IgD-negative memory B cell (primary cell): ENCODE data around the gene SLX9. TPM values are rescaled to one million over a fixed set of nuclear protein-coding genes. Genes with fewer than 3 reads are reported as not detected.

Experiments used
- H3K27ac Mint-ChIP-seq, 3 donors: one replicate each; pipeline ENCODE4 v1.8.0; 2020 to 2022; ENCODE audit warnings: mild to moderate bottlenecking in 3 of 3, mixed read lengths in 3 of 3, moderate library complexity in 1 of 3
- H3K27me3 Mint-ChIP-seq: one replicate; pipeline ENCODE4 v1.8.0; 2021; ENCODE audit warnings: mixed read lengths
- H3K36me3 Mint-ChIP-seq: one replicate; pipeline ENCODE4 v1.8.0; 2020; ENCODE audit warnings: mild to moderate bottlenecking, mixed read lengths
- H3K4me1 Mint-ChIP-seq, 3 donors: one replicate each; pipeline ENCODE4 v1.8.0; 2020 to 2022; ENCODE audit warnings: mixed read lengths in 3 of 3, mild to moderate bottlenecking in 1 of 3
- H3K4me3 Mint-ChIP-seq, 4 donors: one replicate each; pipeline ENCODE4 v1.8.0; 2020 to 2022; ENCODE audit warnings: mild to moderate bottlenecking in 4 of 4, mixed read lengths in 4 of 4, moderate library complexity in 3 of 4
- H3K9me3 Mint-ChIP-seq, 3 donors: one replicate each; pipeline ENCODE4 v1.8.0; 2020 to 2021; ENCODE audit warnings: mixed read lengths in 3 of 3, mild to moderate bottlenecking in 1 of 3
- polyA plus RNA-seq: library from polyadenylated mRNA; unstranded; fragments of 300-500 nt; fragmentation: Illumina TruSeq; gene quantifications from one replicate; pipeline ENCODE4 v1.2.3, GENCODE V29; 2021

The SLX9 gene
- polyA plus RNA-seq, 1 donor from 2014 or later: 12.3 TPM

DNA sequence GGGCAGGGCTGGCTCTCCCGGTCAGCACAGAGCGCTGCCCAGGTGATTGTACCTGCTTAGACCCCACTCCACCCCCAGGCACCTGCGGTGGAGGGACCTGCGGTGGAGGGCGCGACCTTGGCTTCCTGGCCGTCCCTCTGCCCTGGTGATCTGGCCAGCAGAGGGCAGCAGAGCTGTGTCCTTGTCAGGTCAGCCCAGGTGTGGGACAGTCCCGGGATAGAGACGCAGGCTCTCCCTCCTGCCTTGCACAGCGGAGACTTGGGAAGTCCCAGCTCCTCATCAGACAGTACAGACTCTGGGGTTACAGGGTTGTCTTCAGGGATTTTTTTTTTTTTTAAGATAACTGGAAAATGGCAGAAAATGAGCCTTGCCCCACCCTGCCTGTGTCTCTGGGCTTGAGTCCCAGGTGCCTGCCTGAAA lies 10.0 kb downstream of the SLX9 start:
- H3K27ac Mint-ChIP-seq: no peak overlapping the region
- peak overlapping the region in 1 of 4 donors; percentile 78 for H3K4me3 Mint-ChIP-seq
- peaks cover 2% of the 10 kb centered on the region for H3K36me3 Mint-ChIP-seq
- H3K27me3 Mint-ChIP-seq: no peaks in the 10 kb centered on the region
- H3K9me3 Mint-ChIP-seq: no peaks in the 10 kb centered on the region
- peaks cover 6 to 16% (median 15%) of the 10 kb centered on the region in 3 donors for H3K4me1 Mint-ChIP-seq

DNA sequence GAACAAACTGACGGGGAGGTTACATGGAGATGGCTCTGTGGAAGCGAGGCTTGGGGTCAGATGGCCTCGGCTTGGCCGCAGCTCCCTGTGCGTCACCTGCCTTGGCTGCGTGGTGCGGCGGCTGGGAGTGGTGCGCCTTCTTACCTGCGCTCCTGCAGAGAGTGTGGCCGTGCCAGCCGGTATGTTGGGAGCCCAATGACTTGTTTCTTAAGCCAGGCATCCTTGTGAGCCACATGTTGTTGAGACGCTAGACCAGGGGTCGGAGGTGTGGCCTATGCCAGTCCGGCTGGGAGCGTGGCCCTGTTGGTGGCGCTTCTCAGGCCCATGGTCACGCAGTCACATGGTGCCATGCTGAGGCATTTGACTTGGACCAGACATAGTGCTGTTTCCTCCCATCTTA lies 10.5 kb downstream of the SLX9 start:
- Mint-ChIP-seq H3K4me3 (no peak overlapping the region), H3K4me1 (peaks cover 8 to 15% (median 14%) of the 10 kb centered on the region in 3 donors), H3K9me3 (no peaks in the 10 kb centered on the region), H3K36me3 (no peaks in the 10 kb centered on the region), H3K27ac (no peak overlapping the region), H3K27me3 (no peaks in the 10 kb centered on the region)

DNA sequence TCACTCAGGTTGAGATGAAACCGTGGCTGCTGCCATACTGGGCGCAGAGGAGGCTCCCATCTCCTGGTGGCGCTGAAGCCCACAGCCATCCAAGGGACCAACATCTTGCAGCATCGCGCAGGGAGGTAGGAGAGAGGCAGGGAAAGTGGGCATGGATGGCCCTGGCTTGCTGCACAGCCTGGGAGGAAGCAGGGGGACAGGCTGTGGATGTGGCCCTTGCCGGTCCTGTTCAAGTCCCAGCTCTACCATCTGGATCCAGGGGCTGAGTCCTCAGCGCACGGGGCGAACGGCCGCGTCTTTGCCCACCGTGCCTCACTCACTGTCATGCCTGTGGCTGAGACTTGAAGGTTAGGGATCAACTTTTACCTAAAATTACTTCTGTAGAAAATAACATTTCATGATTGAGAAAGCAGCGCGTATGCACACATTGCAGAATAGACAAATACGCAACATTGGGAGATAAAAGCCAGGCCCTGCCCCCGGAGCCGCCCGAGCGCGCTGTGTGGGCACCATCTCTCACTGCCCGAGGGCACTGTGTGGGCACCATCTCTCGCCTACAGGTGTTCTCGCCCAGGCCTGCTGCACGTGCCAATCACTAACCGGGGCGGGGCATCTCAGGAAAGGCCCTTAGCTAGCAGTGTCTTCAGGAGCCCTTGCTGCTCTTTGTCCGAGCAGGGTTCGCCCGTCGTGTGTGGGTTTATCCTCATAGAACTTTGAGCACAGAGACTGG lies 11.5 kb downstream of the SLX9 start:
- Mint-ChIP-seq H3K27me3 (no peaks in the 10 kb centered on the region), H3K9me3 (no peaks in the 10 kb centered on the region), H3K4me3 (no peak overlapping the region), H3K4me1 (peaks cover 10 to 12% (median 10%) of the 10 kb centered on the region in 3 donors), H3K27ac (no peak overlapping the region), H3K36me3 (no peaks in the 10 kb centered on the region)

DNA sequence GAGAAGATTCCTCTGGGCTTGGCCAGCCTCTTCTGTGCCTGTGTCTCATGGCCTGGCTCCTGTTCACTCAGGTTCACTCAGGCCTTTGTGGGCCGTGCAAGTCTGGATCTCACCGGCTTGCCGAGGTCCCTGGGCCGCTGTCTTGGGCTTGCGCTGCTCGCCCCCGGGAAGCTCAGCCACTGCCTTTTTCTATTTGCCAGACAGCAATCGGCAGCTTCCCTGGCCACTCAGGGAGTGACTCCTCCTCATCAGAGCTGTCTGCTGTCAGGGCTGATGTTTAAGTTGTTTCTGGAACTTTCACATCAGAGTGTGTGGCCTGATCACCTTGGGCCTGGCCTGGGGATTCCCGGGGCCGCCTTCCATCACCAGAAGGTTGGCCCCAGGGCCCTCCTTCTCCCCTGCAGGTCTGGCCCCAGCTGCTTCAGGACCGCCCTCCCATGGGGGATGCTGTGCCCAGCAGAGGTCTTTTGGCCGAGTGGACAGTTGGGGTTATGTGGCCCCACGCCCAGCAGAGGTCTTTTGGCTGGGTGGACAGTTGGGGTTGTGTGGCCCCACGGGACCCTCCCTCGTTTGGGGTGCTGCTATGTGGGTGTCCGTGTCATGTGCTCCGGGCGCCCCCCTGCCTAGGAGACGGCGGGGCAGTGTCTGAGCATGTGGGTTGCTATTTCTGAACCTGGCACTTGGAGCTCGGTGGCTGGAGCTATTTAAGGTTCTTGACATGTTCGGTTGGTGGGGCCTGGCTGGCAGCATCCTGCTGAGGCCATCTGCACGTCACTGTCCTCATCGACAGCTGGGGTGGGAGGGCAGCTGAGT lies 12.5 kb downstream of the SLX9 start:
- Mint-ChIP-seq H3K27me3 (no peaks in the 10 kb centered on the region), H3K4me3 (no peak overlapping the region), H3K36me3 (no peaks in the 10 kb centered on the region), H3K4me1 (peaks cover 8 to 12% (median 10%) of the 10 kb centered on the region in 3 donors), H3K27ac (no peak overlapping the region), H3K9me3 (no peaks in the 10 kb centered on the region)

DNA sequence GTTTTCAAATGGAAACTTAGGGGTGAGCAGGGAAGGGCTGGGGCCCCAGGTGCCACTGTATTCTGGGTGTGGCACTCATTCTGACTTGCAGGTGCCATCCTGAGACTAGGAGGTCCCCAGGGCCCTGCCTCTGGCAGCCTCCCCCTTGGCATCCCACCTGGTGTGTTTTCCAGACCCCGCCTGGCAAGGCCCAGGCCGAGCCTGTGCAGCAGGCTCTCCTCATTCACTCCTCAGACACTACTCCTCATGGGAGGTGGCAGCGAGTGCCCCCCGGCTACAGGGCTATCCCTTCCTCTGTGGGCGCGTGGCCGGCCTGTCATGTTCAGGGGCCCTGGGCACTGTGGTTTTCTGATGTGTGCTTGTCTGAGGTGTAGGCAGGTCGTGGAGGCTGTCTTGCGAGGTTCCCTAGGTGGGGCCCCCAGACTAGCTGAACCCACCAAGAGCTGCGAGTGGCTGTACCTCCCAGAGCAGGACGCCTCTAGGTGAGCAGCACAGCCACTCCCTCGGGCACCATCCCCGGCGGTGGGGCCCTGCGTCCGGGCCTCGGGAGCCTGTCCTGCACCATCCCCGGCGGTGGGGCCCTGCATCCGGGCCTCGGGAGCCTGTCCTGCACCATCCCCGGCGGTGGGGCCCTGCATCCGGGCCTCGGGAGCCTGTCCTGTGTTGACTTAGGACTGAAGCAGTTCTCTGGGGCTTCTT lies 13.2 kb downstream of the SLX9 start:
- H3K4me1 Mint-ChIP-seq: peaks cover 8 to 12% (median 10%) of the 10 kb centered on the region in 3 donors
- H3K4me3 Mint-ChIP-seq: peak overlapping the region in 1 of 4 donors; percentile 12
- H3K9me3 Mint-ChIP-seq: no peaks in the 10 kb centered on the region
- no peaks in the 10 kb centered on the region for H3K27me3 Mint-ChIP-seq
- H3K27ac Mint-ChIP-seq: no peak overlapping the region
- no peaks in the 10 kb centered on the region for H3K36me3 Mint-ChIP-seq

DNA sequence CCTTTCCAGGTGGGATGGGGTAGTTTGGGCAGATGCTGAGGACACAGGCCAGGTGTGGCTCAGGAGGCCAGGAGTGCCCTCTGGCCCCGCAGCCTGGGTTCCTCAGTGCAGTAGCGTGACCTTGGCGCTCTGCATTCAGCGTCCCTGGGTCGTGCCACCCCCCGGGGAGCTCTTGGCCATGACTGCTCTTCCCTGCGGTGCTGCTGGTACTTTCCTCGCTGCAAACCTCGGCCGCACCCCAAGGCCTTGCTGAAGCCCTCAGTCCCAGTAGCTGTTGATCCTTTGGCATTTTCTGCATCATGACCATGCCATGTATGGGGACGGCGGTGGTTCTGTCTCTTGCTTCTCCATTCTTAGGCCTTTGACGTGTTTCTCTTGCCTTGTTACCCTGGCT lies 13.8 kb downstream of the SLX9 start:
- Mint-ChIP-seq H3K27me3 (no peaks in the 10 kb centered on the region), H3K9me3 (no peaks in the 10 kb centered on the region), H3K4me1 (peaks cover 8 to 12% (median 10%) of the 10 kb centered on the region in 3 donors), H3K36me3 (no peaks in the 10 kb centered on the region), H3K4me3 (no peak overlapping the region), H3K27ac (no peak overlapping the region)

DNA sequence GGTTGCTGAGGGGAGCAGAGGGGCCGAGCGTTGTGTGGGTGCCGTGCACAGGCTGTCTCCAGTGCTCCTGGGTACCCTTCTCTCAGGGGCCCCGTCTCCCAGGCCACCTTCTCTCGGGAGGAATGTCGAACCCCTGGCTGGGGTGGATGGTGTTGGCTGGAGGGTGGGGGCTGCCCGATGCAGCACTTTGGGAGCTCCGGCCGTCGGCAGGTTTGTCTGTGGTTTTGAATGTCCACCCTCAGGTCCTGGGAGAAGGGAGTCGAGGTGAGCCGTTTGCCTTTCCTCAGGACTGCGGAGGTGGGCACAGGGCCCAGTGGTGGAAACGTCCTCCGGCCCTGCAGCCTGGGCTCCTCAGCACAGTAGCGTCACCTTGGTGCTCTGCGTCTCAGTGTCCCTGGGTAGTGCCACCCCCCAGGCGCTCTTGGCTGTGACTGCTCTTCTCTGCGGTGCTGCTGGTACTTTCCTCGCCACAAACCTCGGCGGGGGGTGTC lies 14.5 kb downstream of the SLX9 start:
- Mint-ChIP-seq H3K4me3 (no peak overlapping the region), H3K9me3 (no peaks in the 10 kb centered on the region), H3K36me3 (no peaks in the 10 kb centered on the region), H3K27me3 (no peaks in the 10 kb centered on the region), H3K4me1 (peaks cover 8 to 12% (median 10%) of the 10 kb centered on the region in 3 donors), H3K27ac (no peak overlapping the region)

DNA sequence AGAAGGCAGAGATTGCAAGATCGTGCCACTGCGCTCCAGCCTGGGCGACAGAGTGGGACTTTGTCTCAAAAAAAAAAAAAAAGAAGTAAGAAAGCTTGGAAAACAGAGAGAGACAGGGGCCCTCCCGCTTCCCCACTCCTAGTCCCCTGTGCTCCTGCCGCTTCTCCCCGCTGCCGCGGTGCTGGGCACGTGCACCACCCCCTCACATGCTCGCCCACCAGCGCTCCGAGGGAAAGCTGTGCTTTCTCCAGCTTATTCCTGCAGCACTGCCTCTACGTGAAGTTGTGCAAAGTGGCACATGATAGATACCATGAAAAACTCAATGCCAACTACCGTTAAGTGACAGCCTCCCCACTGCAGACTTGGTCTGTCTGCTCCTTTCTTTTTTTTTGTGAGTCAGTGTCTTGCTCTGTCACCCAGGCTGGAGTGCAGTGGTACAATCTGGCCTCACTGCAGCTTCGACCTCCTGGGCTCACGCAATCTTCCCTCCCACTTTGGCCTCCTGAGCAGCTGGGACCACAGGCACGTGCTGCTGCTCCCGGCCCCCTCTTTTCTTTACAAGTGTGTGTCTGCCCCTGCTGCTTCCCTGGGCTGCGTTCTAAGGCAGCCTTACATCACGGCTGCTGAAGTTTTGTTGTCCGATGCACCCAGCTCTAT lies 15.4 kb downstream of the SLX9 start:
- H3K9me3 Mint-ChIP-seq: no peaks in the 10 kb centered on the region
- no peaks in the 10 kb centered on the region for H3K27me3 Mint-ChIP-seq
- no peak overlapping the region for H3K27ac Mint-ChIP-seq
- no peak overlapping the region for H3K4me3 Mint-ChIP-seq
- H3K36me3 Mint-ChIP-seq: no peaks in the 10 kb centered on the region
- H3K4me1 Mint-ChIP-seq: peaks cover 3 to 7% (median 6%) of the 10 kb centered on the region in 3 donors

DNA sequence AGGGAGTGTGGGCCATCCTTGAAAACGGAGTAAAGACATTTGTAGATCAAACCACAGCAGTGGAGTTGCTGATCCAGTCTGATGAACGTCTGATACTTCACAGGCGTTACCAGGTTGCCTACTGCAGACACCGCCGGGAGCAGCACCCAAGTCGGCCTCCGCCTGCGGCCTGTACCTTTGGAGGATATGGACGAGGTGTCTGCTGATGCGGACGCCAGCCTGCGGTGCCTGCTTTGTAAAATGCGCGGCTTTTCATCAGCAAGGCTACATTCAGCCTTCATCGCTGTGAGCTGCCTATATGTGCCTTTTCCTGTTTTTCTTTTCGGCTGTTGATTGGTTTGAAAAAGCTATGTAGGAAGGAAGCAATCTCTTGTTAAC lies 16.0 kb downstream of the SLX9 start:
- H3K27ac Mint-ChIP-seq: no peak overlapping the region
- H3K36me3 Mint-ChIP-seq: no peaks in the 10 kb centered on the region
- H3K4me1 Mint-ChIP-seq: peaks cover 3 to 7% (median 6%) of the 10 kb centered on the region in 3 donors
- no peak overlapping the region for H3K4me3 Mint-ChIP-seq
- H3K9me3 Mint-ChIP-seq: no peaks in the 10 kb centered on the region
- no peaks in the 10 kb centered on the region for H3K27me3 Mint-ChIP-seq

DNA sequence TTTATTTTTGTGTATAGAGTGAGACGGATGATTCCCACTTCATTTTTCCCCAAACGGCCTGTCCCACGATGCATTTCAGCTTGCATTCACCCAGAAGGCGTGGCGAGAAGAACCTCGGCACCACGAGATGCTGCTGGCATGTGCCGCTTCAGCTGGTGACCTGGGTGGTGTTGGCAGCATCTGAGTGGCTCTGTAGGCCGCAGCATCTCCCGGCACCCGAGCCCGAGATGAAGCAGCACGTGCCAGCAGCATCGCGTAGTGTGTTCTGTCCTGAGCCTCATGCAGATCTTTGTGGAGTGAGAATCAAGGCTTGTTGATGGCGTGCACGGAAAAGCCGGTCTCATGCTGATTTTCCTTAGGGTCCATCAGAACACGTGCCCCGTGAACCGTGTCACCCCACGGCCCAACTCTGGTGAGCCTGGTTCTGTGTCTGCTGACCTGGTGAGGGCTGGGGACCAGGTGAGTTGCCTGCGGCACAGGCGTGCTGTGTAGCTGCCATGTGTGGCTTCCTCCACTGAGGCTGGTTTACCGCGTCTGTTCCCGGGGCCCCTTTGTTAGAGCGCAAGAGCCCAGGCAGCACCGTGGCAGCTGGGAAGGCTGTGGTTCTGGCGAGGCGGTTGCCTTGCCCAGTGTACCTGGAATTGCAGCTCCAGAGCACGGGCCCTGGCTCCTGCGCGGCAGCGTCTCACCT lies 16.7 kb downstream of the SLX9 start:
- Mint-ChIP-seq H3K36me3 (no peaks in the 10 kb centered on the region), H3K27me3 (no peaks in the 10 kb centered on the region), H3K4me1 (peaks cover 3 to 7% (median 6%) of the 10 kb centered on the region in 3 donors), H3K27ac (no peak overlapping the region), H3K9me3 (no peaks in the 10 kb centered on the region), H3K4me3 (peak overlapping the region in 1 of 4 donors; percentile 39)

DNA sequence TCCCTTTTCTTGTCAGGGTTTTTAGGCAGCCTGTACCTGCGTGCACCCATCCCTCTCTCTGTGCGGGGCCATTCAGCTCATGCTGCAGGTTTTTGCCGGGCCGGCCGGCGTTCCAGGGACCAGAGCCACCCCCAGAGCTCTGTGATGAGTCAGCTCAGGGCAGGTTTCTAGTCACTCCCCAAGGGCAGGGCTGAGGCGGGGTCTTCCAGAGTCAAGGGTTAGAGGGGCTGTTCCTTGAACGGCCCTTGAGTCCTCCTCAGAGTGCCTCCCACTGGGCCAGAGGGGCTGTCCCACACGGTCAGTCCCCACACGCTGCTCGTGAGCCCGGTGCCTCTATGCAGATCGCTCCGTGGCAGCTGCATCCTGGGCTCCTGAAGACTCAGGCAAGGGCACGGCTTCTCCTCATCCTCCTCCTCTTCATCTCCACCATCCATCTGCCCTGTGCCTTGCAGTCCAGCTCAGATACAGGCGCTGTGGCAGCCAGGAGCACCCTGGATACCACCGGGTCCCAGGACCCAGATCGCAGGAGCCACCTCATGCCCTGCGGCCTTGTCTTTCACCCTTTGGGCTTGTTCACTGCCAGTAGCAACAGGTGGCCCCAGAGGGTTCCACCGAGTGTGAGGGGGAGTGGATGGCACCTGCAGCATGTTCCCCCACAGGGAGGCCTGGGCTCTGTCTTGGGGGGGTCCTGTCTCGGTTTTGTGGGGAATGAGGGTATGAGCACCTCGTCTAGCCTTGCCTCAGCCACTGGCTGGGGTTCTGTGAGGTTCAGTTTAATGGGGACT lies 17.4 kb downstream of the SLX9 start:
- Mint-ChIP-seq H3K4me1 (peaks cover 3 to 7% (median 6%) of the 10 kb centered on the region in 3 donors), H3K27me3 (no peaks in the 10 kb centered on the region), H3K36me3 (peaks cover 2% of the 10 kb centered on the region), H3K9me3 (no peaks in the 10 kb centered on the region), H3K27ac (no peak overlapping the region), H3K4me3 (no peak overlapping the region)

DNA sequence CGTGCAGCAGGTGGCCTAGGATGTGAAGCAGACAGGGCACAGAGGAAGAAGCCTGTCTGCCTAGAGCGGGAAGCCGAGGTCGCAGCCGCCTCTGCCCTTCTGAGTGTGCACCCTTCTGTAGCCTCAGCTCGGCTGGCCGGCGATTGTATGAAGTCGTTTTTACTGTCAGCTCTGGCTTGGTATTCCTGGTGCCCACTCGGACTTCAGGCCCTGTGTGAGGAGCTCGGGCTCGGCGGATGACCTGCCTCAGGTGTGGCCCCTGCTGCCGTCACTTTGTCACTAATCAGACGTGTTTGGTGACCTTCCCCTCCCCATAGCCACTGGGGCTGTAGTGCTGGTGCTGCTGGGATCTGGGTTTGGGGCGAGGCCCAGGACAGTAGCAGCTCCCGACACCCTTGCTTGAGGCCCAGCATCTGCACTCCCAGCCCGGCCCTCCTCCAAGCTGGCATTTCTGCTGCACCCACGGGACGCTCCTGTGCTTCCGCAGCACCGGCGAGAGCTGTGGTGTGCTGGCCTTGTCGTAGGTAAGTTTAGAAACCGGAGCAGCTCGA lies 18.1 kb downstream of the SLX9 start:
- H3K4me1 Mint-ChIP-seq: peaks cover 3 to 7% (median 3%) of the 10 kb centered on the region in 3 donors
- H3K27ac Mint-ChIP-seq: no peak overlapping the region
- peaks cover 2% of the 10 kb centered on the region for H3K36me3 Mint-ChIP-seq
- H3K27me3 Mint-ChIP-seq: no peaks in the 10 kb centered on the region
- no peak overlapping the region for H3K4me3 Mint-ChIP-seq
- H3K9me3 Mint-ChIP-seq: no peaks in the 10 kb centered on the region

DNA sequence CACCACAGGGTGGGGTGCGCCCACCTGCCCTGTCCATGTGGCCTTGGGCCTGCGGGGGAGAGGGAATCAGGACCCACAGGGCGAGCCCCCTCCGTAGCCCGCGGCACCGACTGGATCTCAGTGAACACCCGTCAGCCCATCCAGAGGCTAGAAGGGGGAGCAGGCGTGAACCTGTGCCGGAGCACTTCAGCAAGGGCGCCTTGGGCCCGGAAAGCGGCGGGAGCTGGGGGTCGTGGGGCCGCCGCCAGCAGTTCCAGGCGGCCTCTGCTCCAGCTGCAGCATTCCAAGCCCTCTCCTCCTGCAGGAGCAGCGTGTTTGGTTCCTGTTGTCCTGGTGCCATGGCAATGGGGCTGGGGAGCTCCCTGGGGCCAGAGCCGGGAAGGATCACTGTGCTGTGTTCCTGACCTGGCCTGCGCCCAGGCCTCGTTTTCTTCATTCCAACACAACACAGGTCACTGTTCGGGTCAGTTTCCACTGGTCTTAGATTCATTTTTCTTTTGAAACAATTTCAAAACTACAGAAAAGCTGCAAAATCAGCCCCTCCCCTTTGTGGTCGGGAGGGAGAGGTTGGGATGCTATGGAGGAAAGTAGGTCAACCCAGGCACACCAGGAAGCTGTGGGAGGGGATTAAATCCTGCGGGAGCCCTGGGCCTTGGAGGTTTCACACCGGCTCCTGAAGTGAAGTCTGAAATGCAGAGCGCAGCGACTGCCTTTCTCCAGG lies 18.8 kb downstream of the SLX9 start:
- H3K27me3 Mint-ChIP-seq: no peaks in the 10 kb centered on the region
- H3K4me3 Mint-ChIP-seq: no peak overlapping the region
- no peaks in the 10 kb centered on the region for H3K9me3 Mint-ChIP-seq
- no peak overlapping the region for H3K27ac Mint-ChIP-seq
- peaks cover 3 to 7% (median 3%) of the 10 kb centered on the region in 3 donors for H3K4me1 Mint-ChIP-seq
- peaks cover 2% of the 10 kb centered on the region for H3K36me3 Mint-ChIP-seq
